T-helper 1 cell (primary cell): ENCODE measurements around the gene SASH3.

Experiments
- DNase-seq, 5 donors: peaks; one replicate each; pipeline ENCODE4 v3.0.0-alpha.2; 2012 to 2020

SASH3 gene

DNA sequence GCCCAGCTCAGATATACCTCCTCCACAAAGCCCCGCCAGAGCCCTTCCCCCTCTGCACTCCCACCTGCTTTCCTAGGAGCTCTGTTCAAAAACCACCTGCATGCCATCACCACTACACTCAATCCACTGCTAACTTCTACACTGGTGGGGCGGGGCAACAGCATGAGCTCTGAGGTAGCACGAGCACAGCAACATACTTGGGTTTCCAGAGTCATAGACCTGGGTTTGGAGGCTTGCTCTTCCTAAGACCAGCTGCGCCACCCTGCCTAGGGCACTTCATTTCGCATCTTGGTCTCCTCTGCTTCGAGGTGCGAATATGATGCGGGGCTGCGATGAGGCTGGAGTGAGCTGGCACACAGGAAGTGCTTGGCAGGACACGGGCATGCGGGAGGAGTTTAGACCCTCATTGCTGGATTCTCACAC, 3.6 kb downstream of the SASH3 start:
- DNase-seq = no peak

DNA sequence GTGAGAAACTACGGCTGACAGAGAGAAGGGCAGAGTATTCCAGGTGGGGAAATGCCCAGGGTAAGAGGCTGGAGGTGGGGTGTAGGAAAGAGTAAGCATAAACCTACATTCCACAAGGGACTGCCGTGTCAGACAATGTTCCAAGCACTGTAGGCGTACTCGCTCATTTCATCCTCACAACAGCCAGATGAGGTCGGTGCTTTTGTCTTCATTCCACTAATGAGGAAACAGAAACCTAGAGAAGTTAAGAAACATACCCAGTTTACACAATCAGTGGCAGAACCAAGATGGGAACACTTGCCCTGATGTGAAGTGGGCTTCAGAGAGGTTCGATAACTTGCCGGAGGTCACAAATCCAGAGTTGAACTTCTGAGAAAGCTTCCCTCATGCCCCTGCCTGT, 4.6 kb downstream of the SASH3 start:
- DNase-seq = no peak

DNA sequence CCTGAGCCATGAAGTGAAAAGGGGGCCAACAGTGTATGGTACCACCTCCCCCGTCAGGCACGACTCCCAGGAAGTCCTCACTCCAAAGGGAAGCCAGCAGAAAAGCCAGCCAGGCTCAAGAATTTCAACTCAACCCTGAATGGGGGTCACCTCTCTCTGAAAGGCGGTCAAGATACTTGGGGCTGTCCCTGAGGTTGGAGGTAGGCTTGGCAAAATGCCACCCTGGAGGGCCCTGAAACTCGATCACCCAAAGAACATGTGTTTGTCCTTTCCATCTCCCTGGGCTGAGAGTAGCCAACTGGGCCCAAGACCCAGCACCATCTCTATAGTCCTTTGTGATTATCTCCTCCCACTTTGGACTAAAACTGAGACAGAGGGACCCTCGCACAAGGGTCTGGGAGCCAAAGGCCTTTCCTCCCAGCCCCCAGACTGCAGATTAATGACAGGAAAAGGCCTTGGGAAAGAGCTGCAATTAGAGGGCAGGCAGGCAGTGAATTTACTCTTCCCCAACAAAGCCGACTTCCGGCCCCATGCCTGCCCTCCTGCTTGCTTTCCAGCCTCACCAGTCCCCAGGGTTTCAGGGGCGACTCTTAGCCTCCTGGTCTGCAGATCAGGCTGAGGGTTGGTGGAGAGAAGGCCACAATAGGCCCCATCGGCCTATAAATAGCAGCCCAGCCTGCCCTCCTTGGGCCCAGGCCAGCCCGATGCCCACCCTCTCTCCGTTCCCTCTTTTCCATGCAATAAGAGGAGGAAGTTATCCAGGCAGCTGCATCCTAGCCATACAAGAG, 5.6 kb downstream of the SASH3 start:
- no peak for DNase-seq

DNA sequence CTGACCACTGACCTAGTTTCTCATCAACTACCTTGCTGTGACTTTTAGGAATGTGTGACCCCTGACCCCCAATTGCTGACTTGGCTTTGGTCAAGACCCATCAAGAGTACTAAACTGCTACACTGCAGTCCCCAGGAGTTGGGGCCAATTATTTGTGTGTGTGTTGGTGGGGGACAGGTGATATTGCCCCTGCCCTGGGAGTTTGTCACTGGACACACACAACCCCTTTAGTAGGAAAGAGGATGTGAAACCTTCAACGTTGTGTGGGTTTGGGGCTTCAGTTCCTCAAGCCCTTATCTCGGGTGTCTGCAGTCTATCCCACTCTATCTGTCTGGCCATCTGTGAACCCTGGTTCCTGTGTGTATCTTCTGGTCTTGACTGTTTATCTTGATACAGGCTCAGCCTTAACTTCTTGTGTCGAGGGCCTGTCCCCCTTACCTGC, 6.5 kb downstream of the SASH3 start:
- no peak for DNase-seq

DNA sequence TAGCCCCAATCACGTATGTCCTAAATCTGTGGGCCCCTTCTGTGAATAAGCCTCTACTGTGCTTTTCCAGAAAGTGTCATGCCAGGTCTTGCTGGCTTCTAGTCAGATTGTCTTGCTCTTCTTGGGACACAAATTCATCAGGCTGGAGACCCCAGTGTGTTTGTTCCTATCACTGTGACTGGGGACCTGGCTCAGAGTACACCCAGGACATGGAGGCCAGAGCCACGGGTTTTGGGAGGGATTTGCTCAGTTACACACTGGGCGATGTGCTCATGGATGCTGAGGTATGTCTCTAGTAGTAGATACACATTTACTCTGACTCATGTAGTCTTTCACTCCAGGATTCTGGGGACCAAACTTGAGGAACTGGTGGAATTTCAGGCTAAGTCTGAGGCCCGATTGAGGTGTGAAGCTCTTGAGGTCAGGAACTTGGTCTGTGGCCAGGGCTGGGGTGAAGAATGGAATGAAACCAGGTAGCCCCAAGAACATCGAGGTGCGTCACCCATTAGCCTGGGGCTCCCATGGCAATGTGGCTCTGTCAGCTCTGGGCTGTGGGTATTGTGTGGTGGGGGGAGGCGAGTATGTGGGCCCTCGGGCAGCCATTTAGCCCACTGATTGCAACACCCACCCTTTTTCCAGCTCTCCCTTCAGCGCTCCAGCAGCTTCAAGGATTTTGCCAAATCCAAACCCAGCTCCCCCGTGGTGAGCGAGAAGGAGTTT, 7.7 kb downstream of the SASH3 start:
- DNase-seq = no peak

DNA sequence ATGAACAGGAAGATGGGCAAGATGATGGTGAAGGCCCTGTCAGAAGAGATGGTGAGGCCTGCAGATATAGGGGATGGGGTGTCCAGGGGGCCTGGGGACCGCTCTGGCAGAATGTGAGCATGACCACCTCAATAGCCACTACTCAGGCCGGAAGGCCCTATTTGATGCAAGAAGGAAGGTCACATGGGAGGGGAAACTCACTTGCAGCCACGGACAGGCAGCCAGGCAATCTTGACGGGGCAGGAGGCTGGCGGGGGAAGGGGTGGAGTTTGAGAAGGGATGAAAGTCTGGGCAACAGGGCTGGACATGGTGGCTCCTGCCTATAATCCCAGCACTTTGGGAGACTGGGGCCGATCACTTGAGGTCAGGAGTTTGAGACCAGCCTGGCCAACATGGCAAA, 8.8 kb downstream of the SASH3 start:
- no peak for DNase-seq

DNA sequence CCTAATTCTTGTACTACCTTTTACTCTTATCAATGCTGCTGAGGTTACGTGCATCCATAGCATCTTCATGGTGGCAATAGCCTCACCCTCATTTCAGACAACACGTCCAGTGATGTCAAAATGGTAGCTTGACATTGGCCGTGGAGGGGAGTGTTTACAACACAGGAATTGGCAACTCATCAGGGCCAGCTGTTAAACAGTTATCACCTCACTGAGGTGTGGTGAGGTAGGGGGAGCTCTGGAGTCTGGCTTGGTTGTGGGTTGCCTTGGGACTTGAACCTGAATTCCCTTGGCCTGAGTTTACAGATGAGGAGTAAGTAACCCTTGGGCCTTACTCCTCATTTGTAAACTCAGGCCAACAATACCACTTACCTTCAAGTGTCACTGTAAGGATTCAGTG, 10.4 kb downstream of the SASH3 start:
- DNase-seq = no peak

DNA sequence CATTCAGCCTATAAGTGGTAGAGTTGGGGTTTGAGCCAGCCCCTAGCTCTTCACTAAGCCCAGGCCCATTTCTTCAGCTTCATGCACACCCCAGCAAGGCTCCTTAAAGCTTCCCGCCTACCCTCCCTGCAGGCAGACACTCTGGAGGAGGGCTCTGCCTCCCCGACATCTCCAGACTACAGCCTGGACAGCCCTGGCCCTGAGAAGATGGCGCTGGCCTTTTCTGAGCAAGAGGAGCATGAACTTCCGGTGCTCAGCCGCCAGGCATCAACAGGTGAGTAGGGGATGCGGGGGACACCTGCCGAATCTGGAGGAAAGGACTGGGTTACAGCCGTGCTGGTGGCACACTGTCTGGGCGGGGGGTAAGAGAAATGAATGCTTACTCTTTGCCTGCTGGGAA, 11.1 kb downstream of the SASH3 start:
- DNase-seq = no peak

DNA sequence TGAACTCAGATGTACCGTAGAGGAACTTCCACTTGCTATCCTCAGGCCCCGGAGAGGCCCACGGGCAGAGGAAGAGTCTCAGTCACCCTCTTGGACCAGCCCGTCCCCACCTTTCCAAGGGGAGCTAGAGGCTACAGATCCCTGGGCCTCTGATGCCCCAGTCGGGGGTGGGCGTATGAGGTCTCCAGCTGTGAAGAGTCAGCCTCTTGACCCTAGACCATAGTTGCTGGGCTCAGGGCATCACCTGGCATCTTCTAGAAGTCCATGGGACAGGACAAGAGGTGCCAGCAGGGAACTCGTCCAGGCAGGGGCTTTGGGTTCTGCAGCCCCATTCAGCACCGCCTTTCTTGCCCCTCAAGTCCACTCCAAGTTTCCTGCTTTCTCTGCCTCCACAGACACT, 11.6 kb downstream of the SASH3 start:
- DNase-seq = no peak

DNA sequence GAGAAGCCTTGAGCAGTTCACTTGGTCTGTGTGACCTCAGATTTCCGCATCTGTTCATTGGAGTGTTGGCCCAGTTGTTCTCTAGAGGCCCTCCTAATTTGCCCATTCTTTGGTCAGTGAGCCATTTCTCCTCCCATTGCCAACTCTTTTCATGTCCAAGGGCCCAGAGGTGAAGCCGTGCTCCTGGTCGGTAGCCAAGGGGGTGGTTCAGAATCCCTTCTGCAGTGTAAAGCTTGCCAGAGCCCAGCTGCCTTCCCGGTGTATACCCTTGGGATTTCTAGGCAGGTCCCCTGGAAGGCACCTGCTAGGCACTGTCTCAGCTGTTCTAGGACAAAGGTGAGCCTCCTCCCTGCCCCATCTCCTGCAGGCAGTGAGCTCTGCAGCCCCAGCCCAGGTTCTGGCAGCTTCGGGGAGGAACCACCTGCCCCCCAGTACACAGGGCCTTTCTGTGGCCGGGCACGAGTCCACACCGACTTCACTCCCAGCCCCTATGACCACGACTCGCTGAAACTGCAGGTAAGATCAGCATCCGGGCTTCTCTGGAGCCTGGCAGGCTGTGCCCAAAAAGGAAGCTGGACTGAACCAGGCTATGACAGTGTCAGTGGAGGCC, 12.3 kb downstream of the SASH3 start:
- DNase-seq = no peak

DNA sequence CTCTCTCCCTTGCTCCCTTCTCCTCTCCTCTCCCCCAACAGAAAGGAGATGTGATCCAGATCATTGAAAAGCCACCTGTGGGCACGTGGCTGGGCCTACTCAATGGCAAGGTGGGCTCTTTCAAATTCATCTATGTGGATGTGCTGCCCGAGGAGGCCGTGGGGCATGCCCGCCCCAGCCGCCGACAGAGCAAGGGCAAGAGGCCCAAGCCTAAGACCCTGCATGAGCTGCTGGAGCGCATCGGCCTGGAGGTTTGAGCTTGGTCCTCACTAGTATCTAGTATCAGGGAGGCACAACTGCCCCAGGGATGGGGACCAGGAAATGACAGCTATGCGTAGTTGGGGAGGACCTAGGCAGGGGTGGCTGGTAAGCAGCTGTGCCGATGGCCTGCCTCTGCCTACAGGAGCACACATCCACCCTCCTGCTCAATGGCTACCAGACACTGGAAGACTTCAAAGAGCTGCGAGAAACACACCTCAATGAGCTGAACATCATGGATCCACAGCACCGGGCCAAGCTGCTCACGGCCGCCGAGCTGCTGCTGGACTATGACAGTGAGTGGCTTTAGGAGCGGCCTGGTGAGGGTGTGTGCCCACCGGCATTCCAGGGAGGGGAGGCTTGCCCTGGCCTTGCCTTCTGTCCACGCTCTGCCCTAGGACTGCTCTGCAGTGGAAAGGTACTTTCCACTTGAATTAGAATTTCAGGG, 13.0 kb downstream of the SASH3 start:
- no peak for DNase-seq

DNA sequence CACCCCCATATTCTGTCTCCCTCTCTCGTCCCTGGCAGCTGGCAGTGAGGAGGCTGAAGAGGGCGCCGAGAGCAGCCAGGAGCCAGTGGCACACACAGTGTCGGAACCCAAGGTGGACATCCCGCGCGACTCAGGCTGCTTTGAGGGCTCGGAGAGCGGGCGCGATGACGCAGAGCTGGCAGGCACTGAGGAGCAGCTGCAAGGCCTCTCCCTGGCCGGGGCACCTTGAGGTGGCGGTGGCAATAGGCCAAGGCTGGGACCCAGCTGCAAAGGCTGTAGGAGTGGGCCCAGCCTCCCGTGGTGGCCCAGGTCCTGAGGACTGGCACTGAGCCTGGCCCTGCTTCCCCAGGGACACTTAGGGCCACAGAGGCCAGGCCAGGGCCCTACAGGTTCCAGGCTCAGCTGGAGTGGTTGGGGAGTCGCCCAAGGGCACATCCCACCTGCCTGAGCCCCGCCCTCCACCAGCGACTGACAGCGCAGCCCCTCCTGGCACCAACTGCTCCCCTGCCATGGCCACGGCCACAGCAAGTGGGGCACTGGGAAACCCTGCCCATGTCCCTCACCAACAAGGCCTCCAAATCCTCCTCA, 13.9 kb downstream of the SASH3 start:
- DNase-seq = no peak

DNA sequence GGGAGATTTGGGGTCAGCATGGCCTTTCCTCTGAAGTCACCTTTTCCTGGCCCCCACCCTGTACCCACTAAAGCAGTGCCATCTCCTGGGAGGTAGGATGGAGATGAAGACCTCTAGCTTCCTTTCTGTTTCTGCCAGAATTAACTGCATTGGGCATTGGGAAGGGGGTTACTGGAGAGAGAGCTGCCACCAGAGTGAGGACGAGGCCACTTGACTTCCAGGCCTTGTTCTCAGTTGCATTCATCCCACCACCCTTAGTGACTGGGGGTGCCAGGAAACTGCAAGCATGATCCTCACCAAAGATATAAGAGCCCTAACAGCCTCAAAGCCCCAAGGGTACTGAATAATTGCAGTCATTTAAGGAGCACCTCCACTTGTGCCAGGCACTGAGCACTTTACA, 15.8 kb downstream of the SASH3 start:
- DNase-seq = no peak

DNA sequence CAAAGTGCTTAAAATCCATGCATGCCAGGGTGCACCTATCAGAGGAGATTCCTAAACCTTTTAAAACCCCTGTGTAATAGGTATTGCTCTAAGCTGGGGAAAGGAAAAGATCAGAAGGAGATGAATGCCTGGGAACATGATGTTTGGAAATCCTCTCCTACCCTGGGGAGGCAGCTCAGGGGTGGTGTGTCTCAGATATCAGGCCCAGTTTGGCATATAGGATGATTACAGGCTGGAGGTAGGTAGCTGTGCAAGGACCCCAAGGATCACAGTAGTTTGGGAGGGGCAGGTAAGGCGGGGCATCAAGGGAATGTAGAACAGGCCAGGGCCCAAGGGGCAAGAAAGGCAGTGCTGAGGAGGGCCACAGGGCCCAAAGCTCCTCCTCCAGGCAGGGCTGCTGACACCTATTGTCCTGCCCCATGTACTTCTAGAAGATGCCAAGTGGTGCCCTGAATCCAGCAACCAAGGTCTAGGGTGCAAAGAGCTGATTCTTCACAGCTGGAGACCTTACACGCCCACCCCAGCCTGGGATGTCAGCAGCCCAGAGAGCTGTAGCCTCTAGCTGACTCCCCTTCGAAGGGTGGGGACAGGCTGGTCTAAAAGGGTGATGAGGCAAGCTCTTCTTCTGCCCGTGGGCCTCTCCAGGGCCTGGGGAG, 17.6 kb downstream of the SASH3 start:
- DNase-seq = no peak

DNA sequence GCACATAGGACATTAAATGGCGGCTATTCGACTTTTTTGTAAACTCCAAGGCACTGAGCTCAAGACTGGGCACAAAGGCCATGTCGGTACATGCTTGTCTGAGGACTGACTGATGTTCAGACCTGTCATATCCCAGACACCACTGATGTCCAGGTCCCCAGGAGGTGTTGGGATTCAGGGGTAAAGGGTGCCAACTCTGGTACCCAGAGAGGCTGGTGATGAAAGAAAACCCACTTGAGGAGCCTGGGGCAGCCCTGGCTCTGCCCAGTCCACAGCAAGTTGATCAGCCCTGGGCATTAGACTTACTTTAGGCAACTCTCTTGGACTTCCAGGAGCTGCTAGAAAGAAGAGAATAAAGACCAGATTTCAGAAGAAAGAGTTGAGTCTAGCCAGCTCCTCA, 18.7 kb downstream of the SASH3 start:
- DNase-seq = no peak

DNA sequence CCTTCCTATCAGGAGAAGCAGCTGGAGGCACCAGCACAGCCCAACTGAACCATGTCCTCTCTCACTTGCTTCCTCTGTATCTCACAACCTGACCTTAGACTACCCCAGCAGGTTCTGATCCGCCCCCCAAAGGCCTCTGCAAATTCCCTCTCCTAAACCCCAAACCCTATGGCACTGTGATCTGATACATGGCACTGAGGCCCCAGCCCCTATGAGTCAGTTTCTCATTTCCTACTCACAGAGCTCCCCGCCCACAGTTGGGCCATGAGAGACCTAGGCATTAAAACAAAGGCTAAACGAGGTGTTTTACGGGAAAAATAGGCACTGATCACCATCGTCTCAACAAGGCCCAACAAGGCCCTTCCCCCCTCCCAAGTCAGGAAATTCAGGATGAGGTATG, 19.1 kb downstream of the SASH3 start:
- DNase-seq = no peak

DNA sequence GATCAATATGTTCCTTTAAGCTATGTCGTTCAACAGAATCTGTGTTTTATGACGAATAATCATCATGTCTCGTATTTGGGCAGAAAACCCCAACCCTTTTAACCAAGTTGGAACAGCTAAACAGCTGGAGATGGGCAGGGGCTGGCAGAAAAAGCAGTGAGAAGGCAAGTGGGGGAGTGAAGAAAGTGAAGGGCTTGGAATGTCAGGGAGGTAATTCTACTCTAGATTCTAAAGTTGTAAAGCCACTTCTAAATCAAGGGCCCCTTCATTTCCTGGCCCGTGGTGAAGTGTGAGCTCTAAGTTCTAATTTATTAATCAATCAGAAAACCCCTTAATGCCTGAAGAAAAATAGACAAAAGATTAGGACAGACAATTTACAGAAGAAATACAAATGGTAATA, 20.4 kb downstream of the SASH3 start:
- no peak for DNase-seq

DNA sequence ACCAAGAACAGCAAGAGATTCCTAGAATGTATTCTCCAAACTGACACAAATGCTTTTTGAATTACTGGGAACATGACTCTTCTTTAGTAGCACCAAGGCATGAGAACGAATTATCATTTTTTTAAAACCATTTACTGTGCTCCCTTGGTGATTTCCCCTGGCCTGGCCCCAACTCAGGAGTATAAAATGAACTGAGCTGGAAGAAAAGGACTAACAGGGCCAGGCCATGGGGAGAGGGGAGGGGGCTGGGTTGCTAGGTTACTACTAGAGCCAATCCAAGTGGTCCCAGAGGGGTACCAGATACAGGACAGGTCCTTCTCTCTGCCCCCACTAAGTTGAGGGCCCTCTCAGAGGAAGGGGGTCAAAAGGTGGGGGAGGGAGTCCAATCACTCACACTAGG, 23.1 kb downstream of the SASH3 start:
- DNase-seq = no peak

DNA sequence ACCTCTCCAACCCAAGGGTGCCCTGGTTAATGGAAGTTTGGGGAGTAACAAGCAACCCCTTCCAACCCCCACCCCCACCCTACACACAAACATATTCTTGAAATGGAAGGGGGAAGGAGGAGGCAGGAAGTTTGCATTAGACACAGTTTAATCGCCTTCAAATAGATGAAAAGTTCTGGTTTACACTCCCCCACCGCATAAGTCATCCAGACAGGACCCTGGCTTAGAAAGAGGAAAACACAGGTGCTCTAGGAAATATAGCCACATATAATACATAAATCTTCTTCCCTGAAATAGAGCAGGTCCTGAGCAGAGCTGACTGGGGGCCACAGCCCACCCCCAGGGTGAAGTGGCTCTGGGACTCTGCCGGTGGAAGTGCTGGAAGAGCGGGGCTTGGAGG, 25.1 kb downstream of the SASH3 start:
- DNase-seq = no peak

DNA sequence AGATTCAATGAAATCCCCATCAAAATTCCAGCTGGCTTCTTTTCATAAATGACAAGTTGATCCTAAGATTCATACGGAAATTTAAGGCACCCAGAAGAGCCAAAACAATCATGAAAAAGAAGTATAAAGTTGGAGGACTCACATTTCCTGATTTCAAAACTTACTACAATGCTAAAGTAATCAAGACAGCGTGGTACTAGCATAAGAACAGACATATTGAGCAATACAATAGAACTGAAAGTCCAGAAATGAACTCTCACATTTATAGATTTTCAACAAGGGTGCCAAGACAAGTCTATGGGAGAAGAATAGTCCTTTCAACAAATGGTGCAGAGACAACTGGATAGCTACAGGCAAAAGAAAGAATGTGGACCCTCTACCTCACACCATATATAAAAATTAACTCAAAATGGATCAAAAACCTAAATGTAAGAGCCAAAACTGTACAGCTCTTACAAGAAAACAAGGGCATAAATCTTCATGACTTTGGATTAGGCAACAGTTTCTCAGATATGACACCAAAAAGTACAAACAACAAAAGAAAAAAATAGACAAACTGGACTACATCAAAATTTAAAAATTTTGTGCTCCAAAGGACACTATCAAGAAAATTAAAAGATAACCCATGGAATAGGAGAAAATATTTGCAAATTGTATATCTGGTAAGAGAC, 28.5 kb downstream of the SASH3 start:
- no peak for DNase-seq

DNA sequence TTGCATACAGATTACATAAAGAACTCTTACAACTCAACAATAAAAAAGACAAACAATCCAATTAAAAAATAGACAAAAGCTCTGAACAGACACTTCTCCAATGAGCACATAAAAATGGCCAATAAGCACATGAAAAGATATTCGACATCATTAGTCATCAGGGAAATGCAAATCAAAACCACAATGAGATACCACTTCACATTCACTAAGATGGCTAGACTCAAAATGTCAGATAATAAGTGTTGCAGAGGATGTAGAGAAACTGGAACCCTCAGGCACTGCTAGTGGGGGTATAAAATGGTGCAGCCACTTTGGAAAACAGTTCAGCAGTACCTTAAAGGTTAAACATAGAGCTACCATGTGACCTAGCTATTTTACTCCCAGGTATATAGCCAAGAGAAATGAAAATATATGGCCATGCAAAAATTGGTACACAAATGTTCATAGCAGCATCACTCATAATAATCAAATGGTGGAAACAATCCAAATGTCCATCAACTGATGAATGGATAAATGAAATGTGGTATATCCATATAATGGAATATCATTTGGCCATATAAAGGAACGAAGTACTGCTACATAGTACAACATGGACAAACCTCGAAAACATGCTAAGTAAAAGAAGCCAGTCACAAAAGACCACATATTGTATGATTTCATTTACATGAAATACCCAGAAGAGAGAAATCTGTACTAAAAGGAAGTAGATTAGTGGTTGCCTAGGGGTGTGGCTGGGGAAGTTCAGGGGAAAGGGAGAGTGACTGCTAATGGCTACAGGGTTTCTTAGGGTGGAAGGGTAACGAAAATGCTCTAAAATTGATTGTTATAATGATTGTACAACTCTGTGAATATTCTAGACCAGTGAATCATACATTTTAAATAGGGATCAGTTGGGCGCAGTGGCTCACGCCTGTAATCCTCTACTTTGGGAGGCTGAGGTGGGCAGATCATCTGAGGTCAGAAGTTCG, 29.4 kb downstream of the SASH3 start:
- DNase-seq = no peak
